ENCODE measurements around the gene SKI. TPM values are rescaled to one million over a fixed set of nuclear protein-coding genes. Genes with fewer than 3 reads are reported as not detected.

The SKI gene
- total and polyA plus RNA-seq, 9 of the 15 experiments (the other 6 are each of a cell fraction or from before 2014, with no cell fraction given): 0.10 to 60.5 (median 4.6) TPM

GRCh38 chr1:2227346-2228156, 568 bp upstream of the SKI start (continued):
- peak; percentile 100 for TF ChIP-seq DEAF1 (CRISPR knock-in tag; IDR thresholded peaks at IDR 0.05)
- TF ChIP-seq CREB5 (CRISPR knock-in tag; IDR thresholded peaks at IDR 0.05): no peak
- TF ChIP-seq NR2C2 (CRISPR knock-in tag; IDR thresholded peaks at IDR 0.05): no peak
- peak; percentile 56 for TF ChIP-seq NR2C2 (tag; IDR thresholded peaks at IDR 0.05)
- TF ChIP-seq ZNF12 (CRISPR knock-in tag; IDR thresholded peaks at IDR 0.05): 0 out of 2 replicates have a peak, but pooled peaks have one; percentile 43
- TF ChIP-seq ZBTB11 (CRISPR knock-in tag; IDR thresholded peaks at IDR 0.05): peak in 2 of 3 experiments; percentile 75 to 96; a peak in 3 of 6 replicates
- TF ChIP-seq HNRNPLL (IDR thresholded peaks at IDR 0.05; ENCODE audit: low read depth, low read length, poor library complexity, severe bottlenecking): peak; percentile 36
- TF ChIP-seq ZC3H4 (CRISPR knock-in tag; IDR thresholded peaks at IDR 0.05; ENCODE audit: borderline replicate concordance): peak; percentile 73; the same call in 1 of the 2 replicates
- no peak for TF ChIP-seq SAFB2 (IDR thresholded peaks at IDR 0.05; ENCODE audit: borderline replicate concordance, low read depth, low read length, severe bottlenecking)
- TF ChIP-seq BRD4 (IDR thresholded peaks at IDR 0.05): 0 out of 2 replicates have a peak, but pooled peaks have one; percentile 45
- TF ChIP-seq NONO (IDR thresholded peaks at IDR 0.05; ENCODE audit: low read depth in 2 of 2, low read length in 1 of 2): peak in 1 of 2 experiments; percentile 89; a peak in 3 of 4 replicates
- TF ChIP-seq SAFB (IDR thresholded peaks at IDR 0.05; ENCODE audit: borderline replicate concordance, low read depth, low read length): peak; percentile 51; the same call in 1 of the 2 replicates
- no peak for TF ChIP-seq ZNF707 (CRISPR knock-in tag; conservative IDR thresholded peaks at IDR 0.05)
- TF ChIP-seq ZNF77 (CRISPR knock-in tag; IDR thresholded peaks at IDR 0.05): no peak
- peak; percentile 93 for TF ChIP-seq CXXC5 (CRISPR knock-in tag; IDR thresholded peaks at IDR 0.05)
- no peak for TF ChIP-seq C11orf30 (IDR thresholded peaks at IDR 0.05; ENCODE audit: low read depth)
- no peak for TF ChIP-seq FOSL1 (tag; conservative IDR thresholded peaks at IDR 0.05)

Measured in K562 (cell line).